Measurements from ENCODE around the gene RIPOR2.

DNA sequence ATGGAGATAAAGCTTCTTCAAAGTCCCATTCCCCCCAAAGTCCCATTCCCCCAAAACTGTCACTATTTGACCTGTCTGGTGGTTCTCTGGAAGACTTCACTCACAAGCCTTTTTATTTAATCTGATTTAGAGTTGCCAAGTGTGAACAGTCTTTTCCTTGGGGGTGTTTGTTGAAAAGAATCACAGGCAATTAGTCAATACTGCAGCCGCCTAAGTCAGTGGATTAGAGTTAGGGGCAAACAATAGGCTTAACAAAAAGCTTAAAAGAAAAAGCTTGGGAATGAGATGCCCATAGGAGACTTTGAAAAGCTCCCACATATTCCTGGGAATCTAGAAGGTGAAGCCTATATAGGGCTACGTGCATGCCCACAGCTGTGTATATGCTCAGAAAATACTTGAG lies 8.0 kb upstream of the RIPOR2 start:
- TF ChIP-seq GATA2 (IDR thresholded peaks at IDR 0.05; ENCODE audit: low read depth, low read length), result no peak
- no peak for TF ChIP-seq GATA3 (IDR thresholded peaks at IDR 0.05; ENCODE audit: low read depth, low read length)

All from SH-SY5Y (cell line).